RWPE1 (cell line): ENCODE measurements around the gene TEDDM1.

ENCODE experiments used
- CTCF ChIA-PET: fragments of 350-600 bp; sonication (Branson Sonifier 250); formaldehyde crosslinking; extraction: SDS; loops from one replicate; lab custom pipeline; 2021; lab: Yijun Ruan, JAX
- POLR2A ChIA-PET: fragments of 400-600 bp; formaldehyde crosslinking; extraction: SDS; loops from one replicate; lab custom pipeline; 2020; ENCODE audit warnings: antibody characterized with exemption; ENCODE audit not compliant: low non-redundant PET; lab: Yijun Ruan, JAX
- DNase-seq: peaks from one replicate; pipeline ENCODE4 v3.0.0; 2012; ENCODE audit warnings: low spot score
- H3K27ac ChIP-seq: fragments of 450-650 bp; 2 replicates; pipeline ENCODE4 v1.5.1; 2017
- CTCF ChIP-seq: fragments of 450-650 bp; conservative IDR thresholded peaks from 2 replicates; pipeline ENCODE4 v1.5.1; 2017; ENCODE audit warnings: low read depth, mild to moderate bottlenecking

The TEDDM1 gene

GRCh38 chr1:182359645-182360044 lies 40.8 kb downstream of the TEDDM1 start:
- no peak for DNase-seq
- no peak overlapping the region for H3K27ac ChIP-seq
- TF ChIP-seq CTCF = no peak
- POLR2A ChIA-PET = no interaction called here
- CTCF ChIA-PET = interaction anchor here (0.6 kb wide), 1 partner anchor 33 kb away, joined by 9 read pairs; no protein-coding TSS in a partner anchor

- no peak for DNase-seq
- ChIA-PET CTCF (interaction anchor here (0.6 kb wide), 1 partner anchor 306 kb away, joined by 8 read pairs; no protein-coding TSS in a partner anchor), POLR2A (no interaction called here)
- no peak overlapping the region for H3K27ac ChIP-seq
- TF ChIP-seq CTCF = no peak
Observed at GRCh38 chr1:182357913-182358312, 42.6 kb downstream of the TEDDM1 start.

- DNase-seq = no peak
- POLR2A ChIA-PET = no interaction called here
- no peak for TF ChIP-seq CTCF
- no peak overlapping the region for H3K27ac ChIP-seq
- CTCF ChIA-PET = no interaction called here
Observed at GRCh38 chr1:182357171-182357570, 43.3 kb downstream of the TEDDM1 start.

- TF ChIP-seq CTCF = no peak
- DNase-seq = no peak
- POLR2A ChIA-PET = no interaction called here
- no peak overlapping the region for H3K27ac ChIP-seq
- CTCF ChIA-PET = no interaction called here
Observed at GRCh38 chr1:182355723-182356098, 44.8 kb downstream of the TEDDM1 start.

- no peak for DNase-seq
- TF ChIP-seq CTCF = no peak
- ChIA-PET POLR2A (no interaction called here), CTCF (interaction anchor here (0.7 kb wide), 1 partner anchor 117 kb away, joined by 3 read pairs; no protein-coding TSS in a partner anchor)
- H3K27ac ChIP-seq = no peak overlapping the region
Observed at GRCh38 chr1:182351790-182352364, 48.6 kb downstream of the TEDDM1 start.

GRCh38 chr1:182350839-182351238 lies 49.6 kb downstream of the TEDDM1 start:
- ChIA-PET POLR2A (no interaction called here), CTCF (no interaction called here)
- no peak overlapping the region for H3K27ac ChIP-seq
- TF ChIP-seq CTCF = no peak
- no peak for DNase-seq
